Activated CD4-positive, alpha-beta memory T cell treated with anti-CD3 and anti-CD28 coated beads for 36 hours (primary cell): ENCODE measurements around the gene RHOA. TPM values are rescaled to one million over a fixed set of nuclear protein-coding genes. Genes with fewer than 3 reads are reported as not detected.
A peak's percentile ranks its signal among the peaks of the same experiment; 100 is the strongest.

Experiments
- CTCF ChIA-PET: fragments of 350-600 bp; sonication (Branson Sonifier 250); formaldehyde crosslinking; loops from one replicate; lab custom pipeline; 2021; ENCODE audit warnings: antibody characterized with exemption, inconsistent platforms; lab: Charles Lee
- POLR2A ChIA-PET: fragments of 350-600 bp; sonication (Branson Sonifier 250); formaldehyde crosslinking; loops from one replicate; lab custom pipeline; 2021; ENCODE audit warnings: antibody characterized with exemption; lab: Charles Lee
- DNase-seq: peaks from one replicate; pipeline ENCODE4 v3.0.0-alpha.2; 2020
- H3K27ac Mint-ChIP-seq: one replicate; pipeline ENCODE4 v1.8.0; 2021; ENCODE audit warnings: mixed read lengths
- H3K27me3 Mint-ChIP-seq: one replicate; pipeline ENCODE4 v1.8.0; 2021; ENCODE audit warnings: mixed read lengths
- H3K36me3 Mint-ChIP-seq: one replicate; pipeline ENCODE4 v1.8.0; 2021; ENCODE audit warnings: mixed read lengths
- H3K4me1 Mint-ChIP-seq: one replicate; pipeline ENCODE4 v1.8.0; 2021; ENCODE audit warnings: low read depth, mixed read lengths
- H3K4me3 Mint-ChIP-seq: one replicate; pipeline ENCODE4 v1.8.0; 2021; ENCODE audit warnings: mild to moderate bottlenecking, mixed read lengths
- H3K9me3 Mint-ChIP-seq: one replicate; pipeline ENCODE4 v1.8.0; 2021; ENCODE audit warnings: mixed read lengths
- intact Hi-C: fragments of 100-400 bp; cut with micrococcal nuclease; formaldehyde crosslinking; loops from one replicate; pipeline ENCODE4 v1.15.1; 2023
- total RNA-seq, 2 experiments: library from RNA; stranded (reverse); gene quantifications; one replicate each; pipeline ENCODE4 v1.2.3, GENCODE V29; 2021

RHOA gene
- total RNA-seq, 2 experiments from 2014 or later = 497 to 514 TPM

DNA sequence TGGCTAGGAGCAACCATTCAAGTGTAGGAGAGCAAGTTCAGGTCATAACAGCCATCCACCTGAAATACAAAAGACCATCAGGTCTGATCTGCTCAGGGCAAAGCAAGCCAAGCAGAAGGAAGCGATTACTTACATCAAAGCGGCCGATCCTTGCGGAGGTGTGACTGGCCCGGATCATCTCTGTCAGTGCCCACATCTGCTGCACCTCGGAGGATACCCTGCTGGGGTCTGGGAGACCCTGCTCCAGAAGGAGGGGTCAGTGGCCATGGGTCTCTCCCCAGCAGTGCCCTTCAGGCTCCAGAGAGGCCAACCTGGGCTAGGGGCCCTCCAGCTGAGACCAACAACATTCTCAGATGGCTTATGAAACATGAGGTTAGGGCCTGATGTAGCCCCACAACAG is 13.0 kb upstream of the RHOA start:
- no peak for DNase-seq
- POLR2A ChIA-PET = interaction anchor here (2.7 kb wide), 1 partner anchor 8 kb away, joined by 11 read pairs; no protein-coding TSS in a partner anchor
- intact Hi-C loops = no loop called here
- CTCF ChIA-PET = interaction anchor here (1.1 kb wide), 1 partner anchor 9 kb away, joined by 3 read pairs; no protein-coding TSS in a partner anchor
- Mint-ChIP-seq H3K4me3 (no peak overlapping the region), H3K27ac (no peak overlapping the region), H3K4me1 (peaks cover 36% of the 10 kb centered on the region), H3K9me3 (no peaks in the 10 kb centered on the region), H3K27me3 (no peaks in the 10 kb centered on the region), H3K36me3 (peaks cover 2% of the 10 kb centered on the region)

DNA sequence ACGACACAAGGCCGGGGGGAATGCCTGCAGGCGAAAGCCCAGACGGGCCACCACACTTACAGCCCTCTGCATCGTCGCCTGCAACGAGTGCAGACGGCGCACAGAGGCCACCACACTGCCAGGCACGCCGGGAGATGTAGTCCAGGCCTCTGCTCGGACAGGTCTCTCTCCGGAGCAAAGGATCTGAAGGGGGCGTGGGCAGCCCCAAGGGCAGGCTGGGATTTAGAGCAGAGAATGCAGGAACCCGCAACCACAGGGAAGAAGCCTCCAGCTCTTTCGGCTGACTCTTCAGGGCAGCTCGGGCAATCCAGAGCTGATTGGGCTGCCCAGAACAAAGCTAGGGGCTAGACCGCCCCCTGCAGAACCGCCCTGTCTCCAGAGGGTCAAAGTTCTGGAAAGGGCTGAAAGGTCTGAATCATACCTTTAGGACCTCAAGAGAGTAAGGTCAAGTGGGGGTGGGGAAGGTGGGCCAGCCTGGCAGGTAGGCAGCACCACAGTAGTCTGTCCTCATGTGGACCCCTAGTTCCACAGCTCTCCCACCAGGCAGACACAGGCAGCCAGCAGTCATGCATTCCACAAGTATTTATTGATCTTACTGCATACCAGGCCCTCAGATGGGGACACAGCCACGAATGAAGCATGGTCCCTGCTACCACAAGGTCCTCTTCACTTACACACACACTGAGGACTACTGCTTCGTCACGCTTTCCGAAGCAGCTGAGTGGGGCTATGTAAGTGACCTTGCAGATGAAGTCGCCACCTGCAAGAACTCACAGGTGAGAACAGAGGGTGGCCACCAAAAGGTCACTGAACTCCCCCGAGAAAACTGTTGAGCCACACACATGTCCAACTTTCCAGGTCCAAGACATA is 10.8 kb upstream of the RHOA start, which contains the start of gene AMT:
Gene AMT, minus strand, starts transcription at position 95 of the 870 bp plus-strand sequence. Its CDS starts 23 bp downstream, at position 72.
- Mint-ChIP-seq H3K4me1 (peaks cover 39% of the 10 kb centered on the region), H3K36me3 (peaks cover 7% of the 10 kb centered on the region), H3K4me3 (no peak within 1 kb of the TSS), H3K27ac (peak within 1 kb of the TSS; percentile 48), H3K27me3 (no peaks in the 10 kb centered on the region), H3K9me3 (no peaks in the 10 kb centered on the region)
- POLR2A ChIA-PET = no interaction called here
- DNase-seq = no peak
- CTCF ChIA-PET = interaction anchor here (1.3 kb wide), 1 partner anchor 27 kb away, joined by 3 read pairs; no protein-coding TSS in a partner anchor
- intact Hi-C loops = no loop called here

DNA sequence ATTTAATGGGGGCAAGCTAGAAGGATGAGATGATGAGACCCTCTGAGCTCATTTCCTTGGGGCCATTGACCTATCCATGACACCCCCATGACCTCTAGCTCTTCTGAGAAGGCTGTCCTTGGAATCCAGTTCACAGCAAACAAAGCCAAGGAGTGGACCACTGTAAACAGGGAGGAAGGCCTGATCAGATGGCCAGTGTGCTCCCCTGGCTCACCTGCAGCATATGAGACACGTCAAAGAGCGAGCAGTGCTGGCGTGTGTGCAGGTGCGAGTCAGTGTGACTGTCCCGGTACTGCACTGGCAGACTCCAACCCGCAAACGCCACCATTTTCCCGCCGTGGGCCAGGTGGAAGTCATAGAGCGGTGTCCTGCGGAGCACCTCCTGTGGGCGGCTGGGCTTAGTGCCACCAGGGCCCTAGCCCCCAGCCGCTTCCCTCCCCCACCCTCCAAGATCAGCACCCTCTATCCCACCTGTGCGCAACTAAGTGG is 10.2 kb upstream of the RHOA start:
- Mint-ChIP-seq H3K4me3 (no peak overlapping the region), H3K27ac (no peak overlapping the region), H3K4me1 (peaks cover 46% of the 10 kb centered on the region), H3K36me3 (peaks cover 7% of the 10 kb centered on the region), H3K27me3 (no peaks in the 10 kb centered on the region), H3K9me3 (no peaks in the 10 kb centered on the region)
- POLR2A ChIA-PET = interaction anchor here (0.8 to 1.6 kb wide), 2 partner anchors 9 to 10 kb away, joined by 4 to 9 read pairs; partner anchors contain the start of genes RHOA and TCTA
- DNase-seq = no peak
- intact Hi-C loops = loop anchor here (1.0 kb wide), 2 partner anchors 7 to 10 kb away; partner anchors contain the start of genes NICN1 and TCTA
- CTCF ChIA-PET = interaction anchor here (0.6 to 1.3 kb wide), 2 partner anchors 27 to 1287 kb away, joined by 3 to 5 read pairs; no protein-coding TSS in a partner anchor

DNA sequence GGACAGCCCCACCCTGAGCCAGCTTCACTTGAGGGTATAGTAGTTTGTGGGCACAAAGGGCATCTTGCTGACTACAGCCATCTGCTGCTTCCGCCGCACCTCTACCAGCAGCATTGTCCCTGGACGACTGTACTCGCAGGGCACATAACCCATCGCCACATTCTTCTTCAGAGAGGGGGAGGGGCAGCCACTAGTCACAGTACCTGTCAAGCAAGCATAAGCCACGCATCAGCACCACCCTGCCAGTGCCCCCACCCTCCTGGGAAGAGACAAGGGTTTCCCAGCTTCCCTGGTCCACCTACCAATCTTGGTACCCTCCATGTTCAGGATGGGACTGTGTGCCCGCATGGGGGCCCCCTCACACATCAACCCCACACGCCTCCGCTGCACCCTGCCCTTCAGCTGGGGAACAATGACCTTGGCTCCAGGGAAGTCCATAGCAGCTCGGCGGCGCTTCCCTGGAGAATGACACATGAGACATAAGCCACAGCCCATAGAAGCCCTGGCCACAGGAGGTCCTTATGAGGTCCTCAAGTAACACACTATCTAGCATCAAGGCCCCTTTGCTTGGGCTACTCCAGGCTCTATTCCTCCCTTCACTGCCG is 5.8 kb upstream of the RHOA start:
- Mint-ChIP-seq H3K27me3 (no peaks in the 10 kb centered on the region), H3K9me3 (no peaks in the 10 kb centered on the region), H3K27ac (peak overlapping the region; percentile 60), H3K36me3 (peaks cover 13% of the 10 kb centered on the region), H3K4me1 (peaks cover 73% of the 10 kb centered on the region), H3K4me3 (no peak overlapping the region)
- intact Hi-C loops = loop anchor here (5.0 to 10.0 kb wide), 2 partner anchors 255 to 393 kb away; partner anchors contain the start of genes APEH, IMPDH2 and NDUFAF3
- ChIA-PET CTCF (interaction anchor here (2.6 to 6.0 kb wide), 2 partner anchors 11 to 32 kb away, joined by 9 to 58 read pairs; partner anchors contain the start of gene NICN1), POLR2A (interaction anchor here (0.5 to 2.4 kb wide), 3 partner anchors 9 to 398 kb away, joined by 3 to 11 read pairs (median 3); no protein-coding TSS in a partner anchor)
- no peak for DNase-seq

DNA sequence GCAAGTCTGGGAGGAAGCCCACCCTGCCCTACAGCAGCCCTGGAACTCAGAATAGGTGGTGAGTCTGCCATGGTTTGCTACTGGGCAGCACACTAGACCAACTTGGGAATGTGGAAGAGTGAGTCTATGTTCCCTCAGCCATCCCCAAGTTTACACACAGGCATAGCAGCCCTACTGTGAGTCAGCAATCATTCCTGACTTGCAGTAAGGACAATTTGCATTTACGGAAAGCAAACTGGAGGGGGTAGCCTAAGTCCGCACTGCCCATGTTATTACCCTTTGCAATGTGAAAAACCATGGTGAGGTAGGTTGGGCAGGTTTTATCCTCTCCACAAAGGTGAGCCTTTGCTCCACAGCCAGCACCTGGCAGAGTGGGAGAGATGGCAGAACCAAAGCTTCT is 5.1 kb upstream of the RHOA start:
- POLR2A ChIA-PET = interaction anchor here (2.4 kb wide), 1 partner anchor 9 kb away, joined by 11 read pairs; no protein-coding TSS in a partner anchor
- Mint-ChIP-seq H3K36me3 (peaks cover 18% of the 10 kb centered on the region), H3K9me3 (no peaks in the 10 kb centered on the region), H3K27me3 (no peaks in the 10 kb centered on the region), H3K4me3 (no peak overlapping the region), H3K4me1 (peaks cover 70% of the 10 kb centered on the region), H3K27ac (peak overlapping the region; percentile 95)
- DNase-seq = no peak
- CTCF ChIA-PET = interaction anchor here (2.6 to 6.0 kb wide), 3 partner anchors 11 to 77 kb away, joined by 9 to 58 read pairs (median 16); partner anchors contain the start of genes NICN1 and USP4
- intact Hi-C loops = loop anchor here (1.0 to 10.0 kb wide), 3 partner anchors 12 to 392 kb away; partner anchors contain the start of genes APEH, IMPDH2, NDUFAF3 and NICN1

DNA sequence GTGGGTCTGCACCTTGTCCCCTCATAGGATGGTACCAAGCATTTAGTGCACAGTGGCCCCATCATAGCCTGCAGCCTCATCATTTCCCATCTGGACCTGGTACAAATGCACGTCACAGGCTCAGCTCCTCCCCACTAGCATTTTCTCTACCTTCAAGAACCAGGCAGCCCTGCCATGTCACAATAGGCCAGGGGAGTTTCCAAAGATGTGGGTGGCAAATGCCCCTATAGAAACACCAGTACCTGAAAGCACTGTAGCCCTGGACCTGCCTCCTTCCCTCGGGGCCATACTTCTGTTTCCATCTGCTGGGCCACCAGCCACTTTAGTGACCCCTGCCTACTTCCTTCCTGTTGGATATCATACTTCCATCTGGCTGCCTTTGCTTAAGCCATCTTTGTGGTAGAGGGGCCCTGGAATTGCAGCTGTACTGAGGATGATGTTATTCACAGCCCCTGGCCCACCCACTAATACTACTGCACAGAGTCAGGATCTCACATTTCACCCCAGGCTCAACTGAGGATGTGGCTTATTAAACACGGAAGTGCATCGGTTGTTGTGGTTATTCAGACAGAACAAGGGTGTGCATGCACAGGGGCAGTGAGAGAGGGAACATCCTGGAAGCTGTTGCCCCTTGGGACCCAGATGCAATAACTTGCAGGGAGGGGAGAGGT is 4.3 kb upstream of the RHOA start:
- POLR2A ChIA-PET = interaction anchor here (0.6 to 2.4 kb wide), 6 partner anchors 10 to 77 kb away, joined by 3 to 11 read pairs (median 4); partner anchors contain the start of genes DAG1 and USP4
- peaks cover 62% of the 10 kb centered on the region for H3K4me1 Mint-ChIP-seq

DNA sequence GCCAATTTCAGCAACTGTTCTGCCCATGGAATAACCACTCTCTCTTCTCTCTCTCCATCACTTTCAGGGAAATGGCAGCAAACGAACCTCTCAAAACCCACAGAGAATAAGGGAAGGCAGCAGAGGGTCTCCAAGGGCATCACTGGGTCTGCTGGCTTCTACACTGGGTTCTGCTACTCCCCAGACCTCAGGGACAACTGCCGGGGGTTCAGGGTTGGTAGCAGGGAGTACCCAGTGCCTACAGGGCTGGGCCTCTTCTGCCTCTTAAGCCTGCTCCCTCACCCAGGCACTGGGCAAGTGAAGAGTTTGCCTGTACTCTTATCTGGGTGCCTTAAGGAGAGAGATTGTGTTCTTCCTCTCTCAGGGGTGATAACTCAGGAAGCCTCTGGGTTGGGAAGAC is 3.0 kb upstream of the RHOA start:
- no peaks in the 10 kb centered on the region for H3K27me3 Mint-ChIP-seq
- H3K4me3 Mint-ChIP-seq = no peak overlapping the region
- H3K4me1 Mint-ChIP-seq = peaks cover 60% of the 10 kb centered on the region
- H3K27ac Mint-ChIP-seq = peak overlapping the region; percentile 95
- H3K9me3 Mint-ChIP-seq = no peaks in the 10 kb centered on the region
- ChIA-PET POLR2A (interaction anchor here (4.6 kb wide), 1 partner anchor 75 kb away, joined by 33 read pairs; the partner anchor contains the start of gene USP4), CTCF (interaction anchor here (3.5 to 6.0 kb wide), 2 partner anchors 34 to 74 kb away, joined by 16 to 58 read pairs; partner anchors contain the start of gene USP4)
- no peak for DNase-seq
- intact Hi-C loops = loop anchor here (1.0 to 10.0 kb wide), 3 partner anchors 35 to 390 kb away; partner anchors contain the start of genes APEH, IMPDH2 and NDUFAF3
- peaks cover 29% of the 10 kb centered on the region for H3K36me3 Mint-ChIP-seq

More for the DNA sequence above, 4.3 kb upstream of the RHOA start:
- Mint-ChIP-seq H3K4me3 (peak overlapping the region; percentile 34), H3K27ac (peak overlapping the region; percentile 95), H3K36me3 (peaks cover 19% of the 10 kb centered on the region), H3K27me3 (no peaks in the 10 kb centered on the region), H3K9me3 (no peaks in the 10 kb centered on the region)
- CTCF ChIA-PET = interaction anchor here (0.9 to 6.0 kb wide), 11 partner anchors 9 to 256 kb away, joined by 3 to 58 read pairs (median 7); partner anchors contain the start of genes DAG1, NICN1 and USP4
- DNase-seq = peak; percentile 87
- intact Hi-C loops = loop anchor here (1.0 to 10.0 kb wide), 4 partner anchors 13 to 391 kb away; partner anchors contain the start of genes APEH, IMPDH2, NDUFAF3 and NICN1

DNA sequence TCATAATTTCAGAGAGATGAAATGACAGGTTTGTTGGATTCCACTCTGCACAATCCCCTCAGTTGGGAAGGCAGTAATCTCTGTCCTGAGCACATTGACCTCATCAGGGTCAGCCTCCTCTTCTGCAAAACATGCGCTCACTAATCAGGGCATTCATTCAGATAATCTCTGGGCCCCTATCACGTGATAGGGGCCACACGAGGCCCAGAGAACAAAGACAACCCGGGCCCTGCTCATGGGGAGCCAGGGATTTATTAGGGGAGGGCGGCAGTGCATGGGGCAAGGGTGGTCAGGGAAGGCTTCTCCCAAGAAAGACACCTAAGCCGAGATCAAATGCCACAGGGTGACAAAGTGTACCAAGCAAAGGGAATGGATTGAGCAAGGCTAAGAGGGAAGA is 1.6 kb upstream of the RHOA start:
- intact Hi-C loops = loop anchor here (10.0 kb wide), 1 partner anchor 389 kb away; the partner anchor contains the start of genes IMPDH2 and NDUFAF3
- CTCF ChIA-PET = interaction anchor here (1.2 to 6.0 kb wide), 4 partner anchors 31 to 74 kb away, joined by 4 to 58 read pairs (median 16); partner anchors contain the start of gene USP4

DNA sequence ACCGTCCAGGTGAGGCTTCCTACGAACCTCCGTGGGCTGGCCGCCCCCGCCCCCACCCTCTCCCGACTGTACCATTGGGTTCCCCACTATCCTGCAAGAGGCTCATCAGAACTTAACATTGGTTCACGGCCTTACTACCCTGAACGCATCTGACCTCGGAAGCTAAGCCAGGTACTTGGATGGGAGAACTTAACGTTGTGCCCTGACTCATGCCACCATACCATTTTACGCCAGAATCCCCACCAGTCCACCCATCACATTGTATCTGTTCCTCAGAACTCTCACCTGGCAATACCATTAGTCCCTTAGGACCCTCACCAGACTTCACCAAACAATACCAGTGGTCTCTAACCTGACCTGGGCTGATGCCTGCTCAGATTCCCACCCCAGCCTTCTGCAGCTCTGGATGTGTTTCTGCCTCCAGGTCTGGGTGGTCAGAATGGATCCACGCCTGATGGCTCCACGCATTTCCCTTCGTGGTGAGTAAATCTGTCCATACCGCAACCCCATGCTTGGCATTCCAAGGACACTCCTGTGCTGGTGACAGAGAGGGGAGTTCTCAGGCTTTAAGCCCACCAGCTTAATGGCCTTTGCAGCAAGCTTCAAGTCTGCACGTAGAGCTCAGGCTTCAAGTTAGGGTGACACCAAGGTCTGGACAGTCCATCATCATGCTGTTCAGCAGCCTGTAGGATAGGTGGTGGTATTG is 1.0 kb upstream of the RHOA start:
- Mint-ChIP-seq H3K4me1 (peaks cover 65% of the 10 kb centered on the region), H3K9me3 (no peaks in the 10 kb centered on the region), H3K4me3 (peak overlapping the region; percentile 90), H3K36me3 (peaks cover 28% of the 10 kb centered on the region), H3K27ac (peak overlapping the region; percentile 95), H3K27me3 (no peaks in the 10 kb centered on the region)
- POLR2A ChIA-PET = interaction anchor here (0.9 to 4.6 kb wide), 10 partner anchors 8 to 405 kb away, joined by 3 to 33 read pairs (median 8); partner anchors contain the start of genes DAG1, GPX1, NICN1 and QRICH1
- CTCF ChIA-PET = interaction anchor here (1.2 to 6.0 kb wide), 3 partner anchors 32 to 73 kb away, joined by 4 to 58 read pairs (median 15); partner anchors contain the start of gene USP4
- intact Hi-C loops = loop anchor here (1.0 to 10.0 kb wide), 7 partner anchors 9 to 388 kb away; partner anchors contain the start of genes DAG1, GPX1, IMPDH2 and NDUFAF3
- no peak for DNase-seq

More for the DNA sequence above, 1.6 kb upstream of the RHOA start:
- Mint-ChIP-seq H3K36me3 (peaks cover 28% of the 10 kb centered on the region), H3K27ac (peak overlapping the region; percentile 95), H3K27me3 (no peaks in the 10 kb centered on the region), H3K9me3 (no peaks in the 10 kb centered on the region), H3K4me3 (peak overlapping the region; percentile 90), H3K4me1 (peaks cover 64% of the 10 kb centered on the region)
- no peak for DNase-seq
- POLR2A ChIA-PET = interaction anchor here (1.0 to 4.6 kb wide), 2 partner anchors 8 to 73 kb away, joined by 4 to 33 read pairs; partner anchors contain the start of gene USP4
